Brain microvascular endothelial cell (primary cell): ENCODE data around the gene TALDO1.

ENCODE experiments used
- DNase-seq: peaks from one replicate; pipeline ENCODE4 v3.0.0-alpha.2; 2020
- H3K27ac ChIP-seq: fragments of 250-450 bp; sonication (Bioruptor Pico); 2 replicates; pipeline ENCODE4 v1.5.1; 2020; ENCODE audit warnings: mild to moderate bottlenecking, moderate library complexity
- H3K27me3 ChIP-seq: fragments of 250-450 bp; sonication (Bioruptor Pico); replicated peaks from 2 replicates; pipeline ENCODE4 v1.5.1; 2020; ENCODE audit warnings: mild to moderate bottlenecking
- H3K36me3 ChIP-seq: fragments of 250-450 bp; sonication (Bioruptor Pico); replicated peaks from 2 replicates; pipeline ENCODE4 v1.5.1; 2020; ENCODE audit warnings: mild to moderate bottlenecking
- H3K4me3 ChIP-seq: 2 replicates; pipeline ENCODE4 v1.5.1; 2011; ENCODE audit warnings: low read depth, mild to moderate bottlenecking, control low read depth, low read length, moderate library complexity
- in situ Hi-C: cut with HindIII; loops from 2 replicates; pipeline ENCODE4 v1.10.0; 2017; ENCODE audit warnings: low sequenced_read_pairs, low pct_ligation_motif_present
- TF ChIP-seq, protein P1 (sequence below): IDR thresholded peaks from 2 replicates; pipeline ENCODE4 v1.5.1; 2011; ENCODE audit warnings: low read depth, mild to moderate bottlenecking, moderate library complexity, low read length, control low read depth, inconsistent platforms; ENCODE audit errors: missing control alignments

TALDO1 gene

GRCh38 chr11:809287-810039, 62.2 kb downstream of the TALDO1 start, which contains the start of gene RPLP2:
Gene RPLP2, plus strand, starts transcription at chr11:809967. Its CDS starts 268 bp downstream, at chr11:810235.
- Histone ChIP-seq H3K36me3 (peaks cover 36% of the 10 kb centered on the region), H3K27ac (peak within 1 kb of the TSS; percentile 99), H3K27me3 (no peaks in the 10 kb centered on the region), H3K4me3 (peak within 1 kb of the TSS; percentile 92)
- in situ Hi-C loops: no loop called here
- TF ChIP-seq, protein P1, sequence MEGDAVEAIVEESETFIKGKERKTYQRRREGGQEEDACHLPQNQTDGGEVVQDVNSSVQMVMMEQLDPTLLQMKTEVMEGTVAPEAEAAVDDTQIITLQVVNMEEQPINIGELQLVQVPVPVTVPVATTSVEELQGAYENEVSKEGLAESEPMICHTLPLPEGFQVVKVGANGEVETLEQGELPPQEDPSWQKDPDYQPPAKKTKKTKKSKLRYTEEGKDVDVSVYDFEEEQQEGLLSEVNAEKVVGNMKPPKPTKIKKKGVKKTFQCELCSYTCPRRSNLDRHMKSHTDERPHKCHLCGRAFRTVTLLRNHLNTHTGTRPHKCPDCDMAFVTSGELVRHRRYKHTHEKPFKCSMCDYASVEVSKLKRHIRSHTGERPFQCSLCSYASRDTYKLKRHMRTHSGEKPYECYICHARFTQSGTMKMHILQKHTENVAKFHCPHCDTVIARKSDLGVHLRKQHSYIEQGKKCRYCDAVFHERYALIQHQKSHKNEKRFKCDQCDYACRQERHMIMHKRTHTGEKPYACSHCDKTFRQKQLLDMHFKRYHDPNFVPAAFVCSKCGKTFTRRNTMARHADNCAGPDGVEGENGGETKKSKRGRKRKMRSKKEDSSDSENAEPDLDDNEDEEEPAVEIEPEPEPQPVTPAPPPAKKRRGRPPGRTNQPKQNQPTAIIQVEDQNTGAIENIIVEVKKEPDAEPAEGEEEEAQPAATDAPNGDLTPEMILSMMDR: no peak
- peak; percentile 95 for DNase-seq

- in situ Hi-C loops: no loop called here
- DNase-seq: no peak
- TF ChIP-seq, protein P1: no peak
Measured at GRCh38 chr11:810040-810567, 62.8 kb downstream of the TALDO1 start.

GRCh38 chr11:811446-812245, 64.4 kb downstream of the TALDO1 start:
- Histone ChIP-seq H3K27ac (no peak overlapping the region), H3K36me3 (peaks cover 40% of the 10 kb centered on the region), H3K4me3 (peak overlapping the region; percentile 92), H3K27me3 (no peaks in the 10 kb centered on the region)
- in situ Hi-C loops: no loop called here
- TF ChIP-seq, protein P1: peak; percentile 43
- DNase-seq: no peak

More at GRCh38 chr11:810040-810567, 62.8 kb downstream of the TALDO1 start:
- Histone ChIP-seq H3K4me3 (peak overlapping the region; percentile 92), H3K36me3 (peaks cover 38% of the 10 kb centered on the region), H3K27ac (peak overlapping the region; percentile 99), H3K27me3 (no peaks in the 10 kb centered on the region)

DNA sequence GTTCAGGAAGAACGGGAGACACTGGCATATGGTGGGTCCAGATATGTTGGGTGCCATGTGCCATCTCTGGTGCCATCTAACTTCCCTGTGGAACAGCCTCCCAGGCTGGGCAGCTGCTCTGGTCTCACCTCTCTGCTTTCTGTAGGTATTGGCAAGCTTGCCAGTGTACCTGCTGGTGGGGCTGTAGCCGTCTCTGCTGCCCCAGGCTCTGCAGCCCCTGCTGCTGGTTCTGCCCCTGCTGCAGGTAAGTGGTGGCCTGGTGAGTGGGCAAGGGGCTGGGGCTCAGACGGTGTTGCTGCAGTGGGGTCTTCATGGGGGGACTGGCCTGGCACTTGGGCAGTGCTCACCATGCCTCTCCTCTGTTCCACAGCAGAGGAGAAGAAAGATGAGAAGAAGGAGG, 65.1 kb downstream of the TALDO1 start:
- in situ Hi-C loops: no loop called here
- H3K4me3 ChIP-seq: no peak overlapping the region
- TF ChIP-seq, protein P1: no peak
- H3K27me3 ChIP-seq: no peaks in the 10 kb centered on the region
- no peak overlapping the region for H3K27ac ChIP-seq
- peaks cover 40% of the 10 kb centered on the region for H3K36me3 ChIP-seq
- no peak for DNase-seq

DNA sequence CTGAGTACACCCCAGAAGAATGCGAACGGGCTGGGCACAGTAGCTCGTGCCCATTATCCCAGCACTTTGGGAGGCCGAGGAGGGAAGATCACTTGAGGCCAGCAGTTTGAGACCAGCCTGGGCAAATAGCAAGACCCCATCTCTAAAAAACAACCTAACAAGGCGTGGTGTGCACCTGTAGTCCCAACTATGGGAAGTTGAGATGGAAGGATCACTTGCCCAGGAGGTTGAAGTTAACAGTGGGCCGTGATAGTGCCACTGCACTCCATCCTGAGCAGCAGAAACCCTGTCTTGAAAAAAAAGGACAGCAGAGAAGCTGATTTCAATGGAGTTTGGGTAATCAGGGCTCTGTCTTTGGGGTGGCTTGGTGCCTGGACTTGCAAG, 65.8 kb downstream of the TALDO1 start:
- DNase-seq: no peak
- in situ Hi-C loops: no loop called here
- H3K36me3 ChIP-seq: peaks cover 40% of the 10 kb centered on the region
- no peak overlapping the region for H3K4me3 ChIP-seq
- no peaks in the 10 kb centered on the region for H3K27me3 ChIP-seq
- H3K27ac ChIP-seq: no peak overlapping the region
- TF ChIP-seq, protein P1: no peak
